SK-N-SH (cell line): ENCODE results near the gene RAPGEF4. TPM values are rescaled to one million over a fixed set of nuclear protein-coding genes. Genes with fewer than 3 reads are reported as not detected.

Source experiments
- CTCF ChIA-PET: fragments of 300-600, 350-600 bp; formaldehyde crosslinking; extraction: SDS; loops from one replicate; lab custom pipeline; 2021; lab: Yijun Ruan, JAX
- POLR2A ChIA-PET: fragments of 350-600 bp; sonication (Branson Sonifier 250); formaldehyde crosslinking; extraction: SDS; loops from one replicate; lab custom pipeline; 2020; ENCODE audit warnings: antibody characterized with exemption, inconsistent platforms; lab: Yijun Ruan, JAX
- DNase-seq: peaks from one replicate; pipeline ENCODE4 v3.0.0; 2012
- H2AFZ ChIP-seq: fragments of 200-600 bp; sonication (generic); 2 replicates; pipeline ENCODE4 v1.8.1; 2016; ENCODE audit warnings: antibody characterized with exemption, mild to moderate bottlenecking, low read depth
- H3F3A ChIP-seq: fragments of 200-600 bp; sonication (generic); replicated peaks from 2 replicates; pipeline ENCODE3; 2016; ENCODE audit warnings: antibody characterized with exemption, mild to moderate bottlenecking; ENCODE audit not compliant: insufficient read depth
- H3K27ac ChIP-seq, 2 experiments: fragments of 200-500 bp in 1 of 2; fragments of 200-600 bp in 1 of 2; sonication (Bioruptor generic) in 1 of 2; sonication (generic), shearing (Covaris generic) in 1 of 2; 2 replicates each; pipeline versions ENCODE4 v1.5.1 to v1.6.1; 2014 to 2016; ENCODE audit warnings: low read depth in 2 of 2, inconsistent platforms in 1 of 2, low read length in 1 of 2, mild to moderate bottlenecking in 1 of 2, mixed read lengths in 1 of 2
- H3K27me3 ChIP-seq: fragments of 200-600 bp; sonication (generic), shearing (Covaris generic); 2 replicates; pipeline ENCODE4 v1.6.1; 2016; ENCODE audit warnings: mixed run types; ENCODE audit not compliant: insufficient read depth
- H3K36me3 ChIP-seq, 2 experiments: fragments of 200-500 bp in 1 of 2; fragments of 200-600 bp in 1 of 2; sonication (Bioruptor generic) in 1 of 2; sonication (generic) in 1 of 2; replicated peaks in 1 of 2; 2 replicates each; pipeline versions ENCODE3 to v1.5.1; 2014 to 2016; ENCODE audit warnings: low read length in 1 of 2, mild to moderate bottlenecking in 1 of 2; ENCODE audit not compliant: insufficient read depth in 2 of 2, control insufficient read depth in 1 of 2
- H3K4me1 ChIP-seq, 2 experiments: fragments of 200-500 bp in 1 of 2; fragments of 200-600 bp in 1 of 2; sonication (Bioruptor generic) in 1 of 2; sonication (generic), shearing (Covaris generic) in 1 of 2; 2 replicates each; pipeline versions ENCODE4 v1.5.1 to v1.6.1; 2014 to 2016; ENCODE audit warnings: low read depth in 1 of 2, low read length in 1 of 2, mixed run types in 1 of 2; ENCODE audit not compliant: insufficient read depth in 2 of 2, control insufficient read depth in 1 of 2
- H3K4me2 ChIP-seq: fragments of 200-600 bp; sonication (generic), shearing (Covaris generic); 2 replicates; pipeline ENCODE4 v1.6.1; 2017; ENCODE audit warnings: mixed run types
- H3K4me3 ChIP-seq, 2 experiments: fragments of 200-500 bp in 1 of 2; fragments of 200-600 bp in 1 of 2; sonication (Bioruptor generic) in 1 of 2; sonication (generic), shearing (Covaris generic) in 1 of 2; 2 replicates each; pipeline versions ENCODE4 v1.5.1 to v1.8.1; 2014 to 2016; ENCODE audit warnings: low read depth in 2 of 2, inconsistent platforms in 1 of 2, low read length in 1 of 2, mild to moderate bottlenecking in 1 of 2, mixed read lengths in 1 of 2, moderate library complexity in 1 of 2
- H3K79me2 ChIP-seq: fragments of 200-600 bp; sonication (generic); 2 replicates; pipeline ENCODE4 v1.8.1; 2017; ENCODE audit warnings: mild to moderate bottlenecking; ENCODE audit not compliant: insufficient read depth
- H3K9ac ChIP-seq: fragments of 200-600 bp; sonication (generic); 2 replicates; pipeline ENCODE4 v1.6.1; 2017; ENCODE audit warnings: mixed run types
- H3K9me2 ChIP-seq: fragments of 200-600 bp; sonication (generic); 2 replicates; pipeline ENCODE4 v1.6.1; 2017; ENCODE audit warnings: mixed run types
- H3K9me3 ChIP-seq: fragments of 200-600 bp; sonication (generic); 2 replicates; pipeline ENCODE4 v1.6.1; 2017; ENCODE audit warnings: mixed run types, mild to moderate bottlenecking, moderate library complexity
- H4K20me1 ChIP-seq: fragments of 200-600 bp; sonication (generic); 2 replicates; pipeline ENCODE4 v1.6.1; 2017; ENCODE audit warnings: mild to moderate bottlenecking, mixed run types; ENCODE audit not compliant: insufficient read depth
- EZH2phosphoT487 ChIP-seq: fragments of 200-600 bp; sonication (generic); IDR thresholded peaks from 2 replicates; pipeline ENCODE4 v1.6.1; 2017; ENCODE audit warnings: low read depth, mixed run types, mild to moderate bottlenecking, antibody characterized with exemption, moderate library complexity, borderline replicate concordance
- FOXJ3 ChIP-seq: sonication (generic); formaldehyde crosslinking; IDR thresholded peaks from 2 replicates; pipeline ENCODE4 v1.5.1; 2020; ENCODE audit warnings: mild to moderate bottlenecking, missing genetic modification reagents
- POLR2AphosphoS5 ChIP-seq: IDR thresholded peaks from 2 replicates; pipeline ENCODE4 v1.6.1; 2012; ENCODE audit warnings: low read depth, low read length
- RCOR1 ChIP-seq: fragments of 150-350 bp; IDR thresholded peaks from 2 replicates; pipeline ENCODE4 v1.6.1; 2017; ENCODE audit warnings: antibody characterized with exemption, low read length
- REST ChIP-seq: IDR thresholded peaks from 2 replicates; pipeline ENCODE4 v1.6.1; 2012; ENCODE audit warnings: mild to moderate bottlenecking, low read depth, low read length, moderate library complexity
- RXRA ChIP-seq: IDR thresholded peaks from 2 replicates; pipeline ENCODE4 v1.4.0; 2012; ENCODE audit warnings: low read depth, mild to moderate bottlenecking, borderline replicate concordance
- SIN3A ChIP-seq: IDR thresholded peaks from 2 replicates; pipeline ENCODE4 v1.6.1; 2012; ENCODE audit warnings: low read depth, mild to moderate bottlenecking, low read length, moderate library complexity, borderline replicate concordance
- TCF12 ChIP-seq: IDR thresholded peaks from 2 replicates; pipeline ENCODE4 v1.4.0; 2012
- ZBTB33 ChIP-seq: IDR thresholded peaks from 2 replicates; pipeline ENCODE4 v1.4.0; 2012; ENCODE audit warnings: low read depth, borderline replicate concordance
- WGBS: methylation state at CpG from one replicate; pipeline ENCODE4 v1.1.6; 2017; ENCODE audit warnings: low lambda C conversion rate; 5-methylcytosine and 5-hydroxymethylcytosine counted together
- polyA plus RNA-seq, 3 experiments: library from polyadenylated mRNA; depleted of rRNA; stranded (reverse); fragments of >200 nt; gene quantifications; 2 replicates each; pipeline ENCODE4 v1.2.3, GENCODE V29; 2012
- TF ChIP-seq, protein P1 (sequence below): IDR thresholded peaks from 2 replicates; pipeline ENCODE4 v1.4.0; 2012; ENCODE audit warnings: low read depth, borderline replicate concordance

RAPGEF4 gene
- polyA plus RNA-seq, 1 of the 3 experiments (the other 2 are of a cell fraction), result 0.30 TPM

- Histone ChIP-seq H3K36me3 (no peaks in the 10 kb centered on the region), H3K27me3 (no peaks in the 10 kb centered on the region)
- TF ChIP-seq POLR2AphosphoS5 (no peak), ZBTB33 (no peak)
- TF ChIP-seq, all 33 proteins: peak for 0
- DNase-seq, result no peak
- Histone ChIP-seq H3F3A (no peaks in the 10 kb centered on the region), H3K4me3 (no peak overlapping the region), H4K20me1 (no peaks in the 10 kb centered on the region), H2AFZ (no peak overlapping the region), H3K9ac (no peak overlapping the region), H3K9me2 (no peaks in the 10 kb centered on the region), H3K4me2 (no peak overlapping the region), H3K9me3 (no peaks in the 10 kb centered on the region), H3K27ac (no peak overlapping the region), H3K79me2 (no peaks in the 10 kb centered on the region), H3K4me1 (peaks cover 0 to 2% of the 10 kb centered on the region in 2 experiments; a peak in 2 of 4 replicates)
- 90% methylated on average over 1 of the region's 1 CpG for WGBS
- CTCF ChIA-PET, result interaction anchor here (0.6 to 2.2 kb wide), 5 partner anchors 13 to 139 kb away, joined by 3 to 12 read pairs (median 3); no protein-coding TSS in a partner anchor
- POLR2A ChIA-PET, result no interaction called here
These were observed 209.3 kb downstream of the RAPGEF4 start for GRCh38 chr2:172944794-172945509.

GRCh38 chr2:172945510-172945850, 209.8 kb downstream of the RAPGEF4 start:
- Histone ChIP-seq H3K9ac (no peak overlapping the region), H3K4me1 (peaks cover 0 to 2% of the 10 kb centered on the region in 2 experiments; a peak in 2 of 4 replicates)
- WGBS, result 63% methylated on average over 2 of the region's 2 CpGs
- TF ChIP-seq FOXJ3 (CRISPR knock-in tag) (no peak), RXRA (no peak), RCOR1 (no peak), SIN3A (no peak), REST (no peak), TCF12 (no peak), EZH2phosphoT487 (no peak)
- TF ChIP-seq, protein P1, sequence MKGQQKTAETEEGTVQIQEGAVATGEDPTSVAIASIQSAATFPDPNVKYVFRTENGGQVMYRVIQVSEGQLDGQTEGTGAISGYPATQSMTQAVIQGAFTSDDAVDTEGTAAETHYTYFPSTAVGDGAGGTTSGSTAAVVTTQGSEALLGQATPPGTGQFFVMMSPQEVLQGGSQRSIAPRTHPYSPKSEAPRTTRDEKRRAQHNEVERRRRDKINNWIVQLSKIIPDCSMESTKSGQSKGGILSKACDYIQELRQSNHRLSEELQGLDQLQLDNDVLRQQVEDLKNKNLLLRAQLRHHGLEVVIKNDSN, result no peak
- TF ChIP-seq, all 33 proteins: peak for 0
- no peaks in the 10 kb centered on the region for H4K20me1 ChIP-seq
- no peak overlapping the region for H2AFZ ChIP-seq
- H3K9me3 ChIP-seq, result no peaks in the 10 kb centered on the region
- H3K27me3 ChIP-seq, result no peaks in the 10 kb centered on the region
- no peaks in the 10 kb centered on the region for H3F3A ChIP-seq
- CTCF ChIA-PET, result interaction anchor here (1.0 to 2.2 kb wide), 4 partner anchors 14 to 139 kb away, joined by 3 to 12 read pairs (median 4); no protein-coding TSS in a partner anchor
- H3K27ac ChIP-seq, result no peak overlapping the region
- DNase-seq, result no peak
- H3K79me2 ChIP-seq, result no peaks in the 10 kb centered on the region
- no peak overlapping the region for H3K4me3 ChIP-seq
- H3K4me2 ChIP-seq, result no peak overlapping the region
- POLR2A ChIA-PET, result no interaction called here
- H3K9me2 ChIP-seq, result no peaks in the 10 kb centered on the region
- H3K36me3 ChIP-seq, result no peaks in the 10 kb centered on the region
